Keratinocyte (primary cell): ENCODE results near the gene BAZ2B.

Source experiments
- EZH2 ChIP-seq: IDR thresholded peaks from one replicate; pipeline ENCODE4 v1.6.1; 2012; ENCODE audit warnings: inconsistent platforms, mild to moderate bottlenecking, low read length, moderate library complexity
- TF ChIP-seq, protein P1 (sequence below), 3 experiments: IDR thresholded peaks in 1 of 3; conservative IDR thresholded peaks in 1 of 3; optimal IDR thresholded peaks in 1 of 3; 2 replicates in 2 of 3; 3 replicates in 1 of 3; pipeline versions ENCODE3 to v1.5.1; 2011; ENCODE audit warnings: low read length in 3 of 3, mild to moderate bottlenecking in 3 of 3, moderate library complexity in 2 of 3, control low read depth in 1 of 3, inconsistent platforms in 1 of 3; ENCODE audit not compliant: insufficient read depth in 2 of 3; ENCODE audit errors: extremely low read depth in 1 of 3

- TF ChIP-seq EZH2, result no peak
- TF ChIP-seq, protein P1, sequence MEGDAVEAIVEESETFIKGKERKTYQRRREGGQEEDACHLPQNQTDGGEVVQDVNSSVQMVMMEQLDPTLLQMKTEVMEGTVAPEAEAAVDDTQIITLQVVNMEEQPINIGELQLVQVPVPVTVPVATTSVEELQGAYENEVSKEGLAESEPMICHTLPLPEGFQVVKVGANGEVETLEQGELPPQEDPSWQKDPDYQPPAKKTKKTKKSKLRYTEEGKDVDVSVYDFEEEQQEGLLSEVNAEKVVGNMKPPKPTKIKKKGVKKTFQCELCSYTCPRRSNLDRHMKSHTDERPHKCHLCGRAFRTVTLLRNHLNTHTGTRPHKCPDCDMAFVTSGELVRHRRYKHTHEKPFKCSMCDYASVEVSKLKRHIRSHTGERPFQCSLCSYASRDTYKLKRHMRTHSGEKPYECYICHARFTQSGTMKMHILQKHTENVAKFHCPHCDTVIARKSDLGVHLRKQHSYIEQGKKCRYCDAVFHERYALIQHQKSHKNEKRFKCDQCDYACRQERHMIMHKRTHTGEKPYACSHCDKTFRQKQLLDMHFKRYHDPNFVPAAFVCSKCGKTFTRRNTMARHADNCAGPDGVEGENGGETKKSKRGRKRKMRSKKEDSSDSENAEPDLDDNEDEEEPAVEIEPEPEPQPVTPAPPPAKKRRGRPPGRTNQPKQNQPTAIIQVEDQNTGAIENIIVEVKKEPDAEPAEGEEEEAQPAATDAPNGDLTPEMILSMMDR (optimal IDR thresholded peaks at IDR 0.05 in 1 of 3, IDR thresholded peaks at IDR 0.05 in 1 of 3, conservative IDR thresholded peaks at IDR 0.05 in 1 of 3; ENCODE audit: extremely low read depth in 1 of 3, insufficient read depth in 2 of 3, low read length in 3 of 3), result no peak
Measured at GRCh38 chr2:159307942-159308341, 308.4 kb downstream of the BAZ2B start.
